ENCODE results near the gene SUSD1. TPM values are rescaled to one million over a fixed set of nuclear protein-coding genes. Genes with fewer than 3 reads are reported as not detected.

SUSD1 gene
- total and polyA plus RNA-seq, 2 donors (not counting 1 experiment from before 2014, with no cell fraction given), result 5.7 to 7.5 TPM

GRCh38 chr9:112198646-112199045 is 23.5 kb upstream of the SUSD1 start:
- no peak overlapping the region for H3K27ac ChIP-seq (ENCODE audit: low read length in 2 of 2)
- no peaks in the 10 kb centered on the region for H3K79me2 ChIP-seq (ENCODE audit: control insufficient read depth, insufficient read depth, low read length)
- peaks cover 3% of the 10 kb centered on the region for H3K9me3 Mint-ChIP-seq (ENCODE audit: insufficient read depth)
- peaks cover 7% of the 10 kb centered on the region for H3K4me1 Mint-ChIP-seq
- H3K27ac Mint-ChIP-seq, result no peak overlapping the region
- no peaks in the 10 kb centered on the region for H3K9me3 ChIP-seq (ENCODE audit: control extremely low read depth in 1 of 3, control insufficient read depth in 2 of 3, insufficient read depth in 1 of 3, low read length in 2 of 3)
- no peaks in the 10 kb centered on the region for H4K20me1 ChIP-seq (ENCODE audit: control insufficient read depth, insufficient read depth, low read length, poor library complexity, severe bottlenecking)
- no peak for DNase-seq
- 96% methylated on average over 3 of the region's 4 CpGs for WGBS (ENCODE audit: insufficient coverage)
- no peak for ATAC-seq (ENCODE audit: low read depth)
- no peak overlapping the region for H3K4me2 ChIP-seq (replicated peaks; ENCODE audit: low read depth, low read length, poor library complexity, severe bottlenecking)
- H2AFZ ChIP-seq (ENCODE audit: insufficient read depth, low read depth, low read length, poor library complexity, severe bottlenecking), result no peak overlapping the region
- no peak overlapping the region for H3K9ac ChIP-seq (ENCODE audit: low read length)
- TF ChIP-seq EZH2 (IDR thresholded peaks at IDR 0.05; ENCODE audit: borderline replicate concordance, insufficient read depth, low read depth, low read length, poor library complexity, severe bottlenecking), result no peak
- TF ChIP-seq CTCF (IDR thresholded peaks at IDR 0.05), result no peak
- intact Hi-C loops (cut with micrococcal nuclease), result no loop called here
- ChIA-PET CTCF (no interaction called here), POLR2A (no interaction called here)
- H3K4me3 Mint-ChIP-seq, result no peak overlapping the region
- H3K36me3 ChIP-seq (replicated peaks in 1 of 2; ENCODE audit: control extremely low read depth in 1 of 2, control insufficient read depth in 1 of 2, extremely low read depth in 1 of 2, insufficient read depth in 2 of 2, low read length in 1 of 2), result no peaks in the 10 kb centered on the region
- H3K27me3 Mint-ChIP-seq, result no peaks in the 10 kb centered on the region
- no peak overlapping the region for H3K4me3 ChIP-seq (ENCODE audit: control extremely low read depth in 1 of 5, extremely low read depth in 1 of 5, insufficient read depth in 1 of 5, low read depth in 2 of 5, low read length in 4 of 5)
- H3K4me1 ChIP-seq (ENCODE audit: control insufficient read depth in 2 of 2, insufficient read depth in 2 of 2, low read length in 2 of 2), result no peaks in the 10 kb centered on the region
- H3K27me3 ChIP-seq (replicated peaks in 1 of 4; ENCODE audit: control extremely low read depth in 1 of 4, control insufficient read depth in 3 of 4, insufficient read depth in 4 of 4, low read length in 3 of 4), result no peaks in the 10 kb centered on the region

- Mint-ChIP-seq H3K27me3 (no peaks in the 10 kb centered on the region), H3K4me3 (no peak overlapping the region), H3K9me3 (ENCODE audit: insufficient read depth) (no peaks in the 10 kb centered on the region), H3K27ac (no peak overlapping the region), H3K4me1 (peaks cover 5% of the 10 kb centered on the region)
- intact Hi-C loops (cut with micrococcal nuclease), result no loop called here
- Histone ChIP-seq H3K4me2 (replicated peaks; ENCODE audit: low read depth, low read length, poor library complexity, severe bottlenecking) (no peak overlapping the region), H3K9me3 (ENCODE audit: control extremely low read depth in 1 of 3, control insufficient read depth in 2 of 3, insufficient read depth in 1 of 3, low read length in 2 of 3) (peaks cover 0 to 4% (median 0%) of the 10 kb centered on the region in 3 donors), H3K27me3 (replicated peaks in 1 of 4; ENCODE audit: control extremely low read depth in 1 of 4, control insufficient read depth in 3 of 4, insufficient read depth in 4 of 4, low read length in 3 of 4) (no peaks in the 10 kb centered on the region), H3K4me1 (ENCODE audit: control insufficient read depth in 2 of 2, insufficient read depth in 2 of 2, low read length in 2 of 2) (no peaks in the 10 kb centered on the region), H3K79me2 (ENCODE audit: control insufficient read depth, insufficient read depth, low read length) (no peaks in the 10 kb centered on the region), H3K9ac (ENCODE audit: low read length) (no peak overlapping the region), H3K4me3 (ENCODE audit: control extremely low read depth in 1 of 5, extremely low read depth in 1 of 5, insufficient read depth in 1 of 5, low read depth in 2 of 5, low read length in 4 of 5) (no peak overlapping the region), H2AFZ (ENCODE audit: insufficient read depth, low read depth, low read length, poor library complexity, severe bottlenecking) (no peak overlapping the region), H3K27ac (ENCODE audit: low read length in 2 of 2) (no peak overlapping the region), H3K36me3 (replicated peaks in 1 of 2; ENCODE audit: control extremely low read depth in 1 of 2, control insufficient read depth in 1 of 2, extremely low read depth in 1 of 2, insufficient read depth in 2 of 2, low read length in 1 of 2) (no peaks in the 10 kb centered on the region), H4K20me1 (ENCODE audit: control insufficient read depth, insufficient read depth, low read length, poor library complexity, severe bottlenecking) (no peaks in the 10 kb centered on the region)
- no peak for TF ChIP-seq CTCF (IDR thresholded peaks at IDR 0.05)
- TF ChIP-seq EZH2 (IDR thresholded peaks at IDR 0.05; ENCODE audit: borderline replicate concordance, insufficient read depth, low read depth, low read length, poor library complexity, severe bottlenecking), result no peak
- ChIA-PET CTCF (no interaction called here), POLR2A (no interaction called here)
- WGBS (ENCODE audit: insufficient coverage), result 100% methylated on average over 3 of the region's 4 CpGs
- DNase-seq (no peak), ATAC-seq (ENCODE audit: low read depth) (no peak)
Measured at GRCh38 chr9:112194969-112195431, 19.9 kb upstream of the SUSD1 start.

All from B cell (primary cell).